Measurements from ENCODE around the gene COPZ2. TPM values are rescaled to one million over a fixed set of nuclear protein-coding genes. Genes with fewer than 3 reads are reported as not detected.

The COPZ2 gene
- total RNA-seq, 1 experiment from 2014 or later: not detected

- ATAC-seq (no peak), DNase-seq (ENCODE audit: low read depth, low spot score) (no peak)
- Histone ChIP-seq H3K27ac (ENCODE audit: low read depth, low read length) (no peak overlapping the region), H2AFZ (ENCODE audit: low read depth, low read length, poor library complexity, severe bottlenecking) (no peak overlapping the region), H3K36me3 (ENCODE audit: control insufficient read depth in 1 of 2, insufficient read depth in 2 of 2, low read length in 2 of 2) (peaks cover 47 to 73% of the 10 kb centered on the region in 2 experiments), H3K79me2 (ENCODE audit: insufficient read depth, low read length) (peaks cover 60% of the 10 kb centered on the region), H3K9me2 (ENCODE audit: insufficient read depth) (no peaks in the 10 kb centered on the region), H3K4me2 (ENCODE audit: low read length) (no peak overlapping the region), H3K4me3 (replicated peaks in 1 of 2; ENCODE audit: low read depth in 1 of 2, low read length in 2 of 2) (no peak overlapping the region), H3K4me1 (ENCODE audit: control insufficient read depth in 1 of 2, insufficient read depth in 2 of 2, low read length in 2 of 2) (peaks cover 9 to 11% of the 10 kb centered on the region in 2 experiments), H3K9ac (ENCODE audit: low read length) (no peak overlapping the region), H3K9me3 (ENCODE audit: control insufficient read depth in 1 of 2, insufficient read depth in 1 of 2, low read depth in 1 of 2, low read length in 2 of 2) (no peaks in the 10 kb centered on the region), H4K20me1 (ENCODE audit: insufficient read depth) (no peaks in the 10 kb centered on the region; the same call in 1 of the 2 replicates), H3K27me3 (ENCODE audit: insufficient read depth, low read length) (no peaks in the 10 kb centered on the region)
- ChIA-PET RAD21 (ENCODE audit: low non-redundant PET in 1 of 2, low total read pairs in 2 of 2, uncharacterized antibody in 2 of 2, unreplicated experiment in 2 of 2) (no interaction called here), POLR2A (interaction anchor here (0.9 to 13.2 kb wide), 4 partner anchors 7 to 44 kb away, joined by 4 to 114 read pairs (median 6); partner anchors contain the start of gene NFE2L1), CTCF (interaction anchor here (1.2 to 2.2 kb wide), 3 partner anchors 12 to 30 kb away, joined by 3 to 7 read pairs (median 3); no protein-coding TSS in a partner anchor)
- intact Hi-C loops (cut with micrococcal nuclease): no loop called here
- TF ChIP-seq CTCF (IDR thresholded peaks at IDR 0.05 in 2 of 3, conservative IDR thresholded peaks at IDR 0.05 in 1 of 3; ENCODE audit: borderline replicate concordance in 1 of 3, insufficient read depth in 1 of 3, low read depth in 2 of 3, low read length in 2 of 3): no peak
- TF ChIP-seq MAX (IDR thresholded peaks at IDR 0.05): no peak
- TF ChIP-seq POLR2AphosphoS5 (IDR thresholded peaks at IDR 0.05; ENCODE audit: low read depth, low read length): peak; percentile 14; the same call in 1 of the 2 replicates
- no TSS peak for BruUV-seq (replicated peaks)
Observed at GRCh38 chr17:48056246-48056745, 18.7 kb upstream of the COPZ2 start.

- H3K79me2 ChIP-seq (ENCODE audit: insufficient read depth, low read length): peaks cover 67% of the 10 kb centered on the region
- no peaks in the 10 kb centered on the region; the same call in 1 of the 2 replicates for H4K20me1 ChIP-seq (ENCODE audit: insufficient read depth)
- peaks cover 13% of the 10 kb centered on the region in 2 experiments for H3K4me1 ChIP-seq (ENCODE audit: control insufficient read depth in 1 of 2, insufficient read depth in 2 of 2, low read length in 2 of 2)
- peak; percentile 40 for ATAC-seq
- no peak overlapping the region for H3K9ac ChIP-seq (ENCODE audit: low read length)
- no peak overlapping the region for H3K4me2 ChIP-seq (ENCODE audit: low read length)
- peak; percentile 49; the same call in 1 of the 2 replicates for TF ChIP-seq SP1 (IDR thresholded peaks at IDR 0.05; ENCODE audit: low read depth)
- no peak for TF ChIP-seq EZH2 (IDR thresholded peaks at IDR 0.05)
- TF ChIP-seq EZH2phosphoT487 (IDR thresholded peaks at IDR 0.05; ENCODE audit: borderline replicate concordance): no peak
- no peak for TF ChIP-seq MAX (IDR thresholded peaks at IDR 0.05)
- TF ChIP-seq POLR2AphosphoS5 (IDR thresholded peaks at IDR 0.05; ENCODE audit: low read depth, low read length): peak; percentile 55; the same call in 1 of the 2 replicates
- RAD21 ChIA-PET (ENCODE audit: low non-redundant PET in 1 of 2, low total read pairs in 2 of 2, uncharacterized antibody in 2 of 2, unreplicated experiment in 2 of 2): no interaction called here
- no TSS peak for BruUV-seq (replicated peaks)
- no peaks in the 10 kb centered on the region for H3K9me3 ChIP-seq (ENCODE audit: control insufficient read depth in 1 of 2, insufficient read depth in 1 of 2, low read depth in 1 of 2, low read length in 2 of 2)
- CTCF ChIA-PET: interaction anchor here (1.1 to 2.2 kb wide), 4 partner anchors 13 to 29 kb away, joined by 3 to 7 read pairs (median 3); no protein-coding TSS in a partner anchor
- H3K36me3 ChIP-seq (ENCODE audit: control insufficient read depth in 1 of 2, insufficient read depth in 2 of 2, low read length in 2 of 2): peaks cover 51 to 77% of the 10 kb centered on the region in 2 experiments
- no peaks in the 10 kb centered on the region for H3K27me3 ChIP-seq (ENCODE audit: insufficient read depth, low read length)
- POLR2A ChIA-PET: interaction anchor here (0.8 to 13.2 kb wide), 6 partner anchors 6 to 44 kb away, joined by 3 to 114 read pairs (median 4); partner anchors contain the start of gene NFE2L1
- no peak overlapping the region for H2AFZ ChIP-seq (ENCODE audit: low read depth, low read length, poor library complexity, severe bottlenecking)
- peak; percentile 73 for DNase-seq (ENCODE audit: low read depth, low spot score)
- H3K4me3 ChIP-seq (replicated peaks in 1 of 2; ENCODE audit: low read depth in 1 of 2, low read length in 2 of 2): no peak overlapping the region
- H3K9me2 ChIP-seq (ENCODE audit: insufficient read depth): no peaks in the 10 kb centered on the region
- H3K27ac ChIP-seq (ENCODE audit: low read depth, low read length): peak overlapping the region; percentile 4; the same call in 1 of the 2 replicates
- intact Hi-C loops (cut with micrococcal nuclease): no loop called here
Observed at GRCh38 chr17:48055531-48056245, 18.1 kb upstream of the COPZ2 start.

Data from HCT116 (cell line).